ENCODE measurements around the gene GNB1L.

GRCh38 chr22:19878461-19879245, 24.0 kb upstream of the GNB1L start:
- TF ChIP-seq CTCF (IDR thresholded peaks at IDR 0.05 in 2 of 3, conservative IDR thresholded peaks at IDR 0.05 in 1 of 3; ENCODE audit: control insufficient read depth in 2 of 3, extremely low read depth in 1 of 3, insufficient read depth in 1 of 3, low read depth in 3 of 3, low read length in 3 of 3): no peak
- TF ChIP-seq MTA2 (IDR thresholded peaks at IDR 0.05; ENCODE audit: low read depth): no peak

Data from GM12878 (cell line).